Upper lobe of left lung (tissue), 4 donors: Measurements from ENCODE around the gene CNP.

ENCODE experiments used
- CTCF ChIP-seq, 6 experiments: fragments of 450-650 bp in 4 of 6; fragments of 200-600 bp in 2 of 6; sonication (generic) in 2 of 6; IDR thresholded peaks; one replicate each; pipeline ENCODE4 v1.5.1; 2016 to 2019; ENCODE audit warnings: antibody characterized with exemption in 6 of 6
- EP300 ChIP-seq, 4 donors: sonication (generic); formaldehyde crosslinking; IDR thresholded peaks; one replicate each; pipeline ENCODE4 v1.5.1; 2017; ENCODE audit warnings: antibody characterized with exemption in 4 of 4, control low read depth in 2 of 4
- POLR2A ChIP-seq, 4 donors: fragments of 450-650 bp; IDR thresholded peaks; one replicate each; pipeline ENCODE4 v1.5.1; 2016 to 2017; ENCODE audit warnings: antibody characterized with exemption in 4 of 4, mild to moderate bottlenecking in 2 of 4
- POLR2AphosphoS5 ChIP-seq, 2 donors: sonication (generic); formaldehyde crosslinking; IDR thresholded peaks; one replicate each; pipeline ENCODE4 v1.5.1; 2017; ENCODE audit warnings: antibody characterized with exemption in 2 of 2

DNA sequence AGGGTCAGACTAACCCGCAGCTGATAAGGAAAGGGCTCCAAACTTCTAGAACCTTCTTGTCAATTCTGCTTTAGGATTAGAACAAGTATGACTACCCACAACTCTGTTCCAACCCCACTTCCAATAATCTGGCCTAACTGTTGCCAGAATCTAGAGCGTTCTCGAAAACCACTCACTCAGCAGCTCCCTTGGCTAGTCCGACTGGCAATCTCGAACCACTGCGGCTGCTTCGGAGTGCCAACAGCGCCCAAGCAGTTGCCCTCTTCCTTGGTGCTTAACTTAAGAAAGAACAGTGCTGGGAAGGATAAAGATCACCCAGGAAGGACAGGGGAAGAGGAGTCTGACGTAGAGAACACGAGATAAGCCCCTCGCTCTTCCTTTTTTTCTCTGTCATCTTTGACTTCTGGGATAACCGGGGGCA is 49.8 kb downstream of the CNP start:
- TF ChIP-seq CTCF (IDR thresholded peaks at IDR 0.05) (no peak), POLR2AphosphoS5 (IDR thresholded peaks at IDR 0.05) (no peak), POLR2A (IDR thresholded peaks at IDR 0.05) (peak in 1 of 4 donors; percentile 9), EP300 (IDR thresholded peaks at IDR 0.05) (no peak)
